Measurements from ENCODE around the gene CHRNB2. TPM values are rescaled to one million over a fixed set of nuclear protein-coding genes. Genes with fewer than 3 reads are reported as not detected.

CHRNB2 gene
- total and polyA plus RNA-seq, 9 of the 15 experiments (the other 6 are each of a cell fraction or from before 2014, with no cell fraction given): 0.01 TPM; not detected in 8

- TF ChIP-seq FOXP4 (CRISPR knock-in tag; IDR thresholded peaks at IDR 0.05; ENCODE audit: borderline replicate concordance): 0 out of 2 replicates have a peak, but pooled peaks have one; percentile 36
- peak; percentile 26 for TF ChIP-seq BRD9 (IDR thresholded peaks at IDR 0.05; ENCODE audit: low read depth, partially characterized antibody)
- 0 out of 4 replicates have a peak, but pooled peaks of 1 of the 2 experiments have one; percentile 28 for TF ChIP-seq UBTF (IDR thresholded peaks at IDR 0.05; ENCODE audit: borderline replicate concordance in 1 of 2, low read depth in 2 of 2, low read length in 2 of 2)
- TF ChIP-seq, protein P1, sequence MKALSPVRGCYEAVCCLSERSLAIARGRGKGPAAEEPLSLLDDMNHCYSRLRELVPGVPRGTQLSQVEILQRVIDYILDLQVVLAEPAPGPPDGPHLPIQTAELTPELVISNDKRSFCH (CRISPR knock-in tag; IDR thresholded peaks at IDR 0.05): no peak
- TF ChIP-seq, protein P1 (tag; IDR thresholded peaks at IDR 0.05): 0 out of 2 replicates have a peak, but pooled peaks have one; percentile 2
- no peak for TF ChIP-seq ZNF699 (CRISPR knock-in tag; IDR thresholded peaks at IDR 0.05; ENCODE audit: insufficient replicate concordance)
- 0 out of 2 replicates have a peak, but pooled peaks have one; percentile 3 for TF ChIP-seq ARID1B (IDR thresholded peaks at IDR 0.05)
- no peak for TF ChIP-seq ZSCAN29 (IDR thresholded peaks at IDR 0.05)
- TF ChIP-seq, protein P2, sequence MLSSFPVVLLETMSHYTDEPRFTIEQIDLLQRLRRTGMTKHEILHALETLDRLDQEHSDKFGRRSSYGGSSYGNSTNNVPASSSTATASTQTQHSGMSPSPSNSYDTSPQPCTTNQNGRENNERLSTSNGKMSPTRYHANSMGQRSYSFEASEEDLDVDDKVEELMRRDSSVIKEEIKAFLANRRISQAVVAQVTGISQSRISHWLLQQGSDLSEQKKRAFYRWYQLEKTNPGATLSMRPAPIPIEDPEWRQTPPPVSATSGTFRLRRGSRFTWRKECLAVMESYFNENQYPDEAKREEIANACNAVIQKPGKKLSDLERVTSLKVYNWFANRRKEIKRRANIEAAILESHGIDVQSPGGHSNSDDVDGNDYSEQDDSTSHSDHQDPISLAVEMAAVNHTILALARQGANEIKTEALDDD (IDR thresholded peaks at IDR 0.05): peak; percentile 49; the same call in 1 of the 2 replicates
- no peak for TF ChIP-seq ZNF347 (CRISPR knock-in tag; IDR thresholded peaks at IDR 0.05; ENCODE audit: low read depth)
- peak; percentile 9; the same call in 1 of the 2 replicates for TF ChIP-seq SOX6 (IDR thresholded peaks at IDR 0.05)
- peak; percentile 72 for TF ChIP-seq SMC3 (conservative IDR thresholded peaks at IDR 0.05; ENCODE audit: insufficient read depth, low read depth, low read length)
- peak; percentile 2 for TF ChIP-seq CHD4 (IDR thresholded peaks at IDR 0.05; ENCODE audit: insufficient read depth, insufficient replicate concordance, low read depth, low read length, poor library complexity, severe bottlenecking)
- TF ChIP-seq RAD21 (CRISPR knock-in tag; conservative IDR thresholded peaks at IDR 0.05 in 1 of 2, IDR thresholded peaks at IDR 0.05 in 1 of 2): peak; percentile 89 to 95
- TF ChIP-seq IFI16 (CRISPR knock-in tag; IDR thresholded peaks at IDR 0.05): no peak
- TF ChIP-seq, protein P3, sequence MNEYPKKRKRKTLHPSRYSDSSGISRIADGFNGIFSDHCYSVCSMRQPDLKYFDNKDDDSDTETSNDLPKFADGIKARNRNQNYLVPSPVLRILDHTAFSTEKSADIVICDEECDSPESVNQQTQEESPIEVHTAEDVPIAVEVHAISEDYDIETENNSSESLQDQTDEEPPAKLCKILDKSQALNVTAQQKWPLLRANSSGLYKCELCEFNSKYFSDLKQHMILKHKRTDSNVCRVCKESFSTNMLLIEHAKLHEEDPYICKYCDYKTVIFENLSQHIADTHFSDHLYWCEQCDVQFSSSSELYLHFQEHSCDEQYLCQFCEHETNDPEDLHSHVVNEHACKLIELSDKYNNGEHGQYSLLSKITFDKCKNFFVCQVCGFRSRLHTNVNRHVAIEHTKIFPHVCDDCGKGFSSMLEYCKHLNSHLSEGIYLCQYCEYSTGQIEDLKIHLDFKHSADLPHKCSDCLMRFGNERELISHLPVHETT (CRISPR knock-in tag; conservative IDR thresholded peaks at IDR 0.05 in 1 of 2, IDR thresholded peaks at IDR 0.05 in 1 of 2): no peak
- TF ChIP-seq ZNF146 (CRISPR knock-in tag; IDR thresholded peaks at IDR 0.05; ENCODE audit: unreplicated experiment): peak; percentile 2
- TF ChIP-seq ZFP30 (CRISPR knock-in tag; IDR thresholded peaks at IDR 0.05; ENCODE audit: borderline replicate concordance): no peak
Observed at GRCh38 chr1:154559466-154560044, 8.0 kb upstream of the CHRNB2 start (continued).
